Mesenchymal stem cell (in vitro differentiated cells and primary cell): Measurements from ENCODE around the gene KRTAP5-5.
"Not testable (repeated sequence)": the region's sequence is repeated elsewhere in the genome, so short reads cannot be mapped to it uniquely, and the experiment has no call there.

ENCODE experiments used
- DNase-seq: peaks from one replicate; pipeline ENCODE4 v3.0.0-alpha.2; 2013
- H2AFZ ChIP-seq: one replicate; pipeline ENCODE4 v1.6.1; 2013; ENCODE audit warnings: low read depth, mild to moderate bottlenecking, control low read depth, inconsistent platforms, low read length, moderate library complexity
- H2AK5ac ChIP-seq: 2 replicates; pipeline ENCODE4 v1.6.1; 2013; ENCODE audit warnings: low read length, moderate library complexity, mild to moderate bottlenecking, inconsistent platforms; ENCODE audit not compliant: severe bottlenecking
- H2BK120ac ChIP-seq: one replicate; pipeline ENCODE4 v1.6.1; 2013; ENCODE audit warnings: low read depth, mild to moderate bottlenecking, inconsistent platforms, low read length, moderate library complexity
- H2BK12ac ChIP-seq, 2 experiments: one replicate each; pipeline ENCODE4 v1.6.1; 2013; ENCODE audit warnings: inconsistent platforms in 2 of 2, low read length in 2 of 2, mild to moderate bottlenecking in 2 of 2, moderate library complexity in 2 of 2, control low read depth in 1 of 2
- H2BK15ac ChIP-seq: one replicate; pipeline ENCODE4 v1.6.1; 2013; ENCODE audit warnings: mild to moderate bottlenecking, low read depth, inconsistent platforms; ENCODE audit not compliant: poor library complexity, severe bottlenecking
- H2BK5ac ChIP-seq: 2 replicates; pipeline ENCODE4 v1.6.1; 2013; ENCODE audit warnings: low read depth, mild to moderate bottlenecking, low read length, control low read depth, inconsistent platforms; ENCODE audit not compliant: poor library complexity, severe bottlenecking
- H3K14ac ChIP-seq, 2 experiments: one replicate each; pipeline ENCODE4 v1.6.1; 2013; ENCODE audit warnings: inconsistent platforms in 2 of 2, low read length in 2 of 2, control low read depth in 1 of 2, mild to moderate bottlenecking in 1 of 2, moderate library complexity in 1 of 2
- H3K18ac ChIP-seq, 2 experiments: one replicate each; pipeline ENCODE4 v1.6.1; 2013; ENCODE audit warnings: inconsistent platforms in 2 of 2, low read length in 2 of 2, control low read depth in 1 of 2, low read depth in 1 of 2, mild to moderate bottlenecking in 1 of 2
- H3K23ac ChIP-seq, 2 experiments: one replicate each; pipeline ENCODE4 v1.6.1; 2013; ENCODE audit warnings: inconsistent platforms in 2 of 2, low read length in 2 of 2, mild to moderate bottlenecking in 2 of 2, moderate library complexity in 2 of 2, control low read depth in 1 of 2
- H3K27ac ChIP-seq: 2 replicates; pipeline ENCODE4 v1.5.1; 2013; ENCODE audit warnings: mild to moderate bottlenecking, moderate library complexity, low read length, control low read depth, inconsistent platforms; ENCODE audit not compliant: poor library complexity, severe bottlenecking
- H3K27me3 ChIP-seq, 2 experiments: 2 replicates each; pipeline versions ENCODE4 v1.6.1 to v1.7.0; 2013; ENCODE audit warnings: low read length in 2 of 2, mild to moderate bottlenecking in 2 of 2, moderate library complexity in 2 of 2, control low read depth in 1 of 2, inconsistent platforms in 1 of 2; ENCODE audit not compliant: control insufficient read depth in 1 of 2, insufficient read depth in 1 of 2
- H3K36me3 ChIP-seq, 2 experiments: 2 replicates each; pipeline versions ENCODE4 v1.6.1 to v1.7.0; 2013; ENCODE audit warnings: low read length in 2 of 2, control low read depth in 1 of 2, inconsistent platforms in 1 of 2, low read depth in 1 of 2, mild to moderate bottlenecking in 1 of 2; ENCODE audit not compliant: insufficient read depth in 2 of 2, control insufficient read depth in 1 of 2
- H3K4ac ChIP-seq, 2 experiments: one replicate each; pipeline ENCODE4 v1.6.1; 2013; ENCODE audit warnings: inconsistent platforms in 2 of 2, low read length in 2 of 2, mild to moderate bottlenecking in 2 of 2, moderate library complexity in 2 of 2, control low read depth in 1 of 2, low read depth in 1 of 2
- H3K4me1 ChIP-seq: 2 replicates; pipeline ENCODE4 v1.6.1; 2013; ENCODE audit warnings: low read depth, low read length, control low read depth; ENCODE audit not compliant: control insufficient read depth, insufficient read depth
- H3K4me2 ChIP-seq: 2 replicates; pipeline ENCODE4 v1.6.1; 2013; ENCODE audit warnings: low read length, mild to moderate bottlenecking, inconsistent platforms; ENCODE audit not compliant: poor library complexity, severe bottlenecking
- H3K4me3 ChIP-seq, 2 experiments: 2 replicates each; pipeline versions ENCODE4 v1.5.1 to v1.7.0; 2013; ENCODE audit warnings: low read length in 2 of 2, mild to moderate bottlenecking in 2 of 2, control low read depth in 1 of 2, low read depth in 1 of 2; ENCODE audit not compliant: insufficient read depth in 1 of 2
- H3K79me1 ChIP-seq: replicated peaks from 2 replicates; pipeline ENCODE4 v1.6.1; 2013; ENCODE audit warnings: mild to moderate bottlenecking, control low read depth, low read length, inconsistent platforms; ENCODE audit not compliant: poor library complexity, severe bottlenecking
- H3K9ac ChIP-seq: 2 replicates; pipeline ENCODE4 v1.7.0; 2013; ENCODE audit warnings: mild to moderate bottlenecking, low read length, moderate library complexity
- H3K9me3 ChIP-seq: 2 replicates; pipeline ENCODE4 v1.7.0; 2013; ENCODE audit warnings: mild to moderate bottlenecking, low read length; ENCODE audit not compliant: control insufficient read depth
- H4K8ac ChIP-seq: one replicate; pipeline ENCODE4 v1.6.1; 2013; ENCODE audit warnings: inconsistent platforms, mild to moderate bottlenecking, low read length, moderate library complexity
- H4K91ac ChIP-seq: one replicate; pipeline ENCODE4 v1.6.1; 2013; ENCODE audit warnings: mild to moderate bottlenecking, low read length, inconsistent platforms
- WGBS: methylation state at CpG from one replicate; pipeline ENCODE4 v1.1.7; 2013; ENCODE audit warnings: mixed read lengths; 5-methylcytosine and 5-hydroxymethylcytosine counted together

The KRTAP5-5 gene

DNA sequence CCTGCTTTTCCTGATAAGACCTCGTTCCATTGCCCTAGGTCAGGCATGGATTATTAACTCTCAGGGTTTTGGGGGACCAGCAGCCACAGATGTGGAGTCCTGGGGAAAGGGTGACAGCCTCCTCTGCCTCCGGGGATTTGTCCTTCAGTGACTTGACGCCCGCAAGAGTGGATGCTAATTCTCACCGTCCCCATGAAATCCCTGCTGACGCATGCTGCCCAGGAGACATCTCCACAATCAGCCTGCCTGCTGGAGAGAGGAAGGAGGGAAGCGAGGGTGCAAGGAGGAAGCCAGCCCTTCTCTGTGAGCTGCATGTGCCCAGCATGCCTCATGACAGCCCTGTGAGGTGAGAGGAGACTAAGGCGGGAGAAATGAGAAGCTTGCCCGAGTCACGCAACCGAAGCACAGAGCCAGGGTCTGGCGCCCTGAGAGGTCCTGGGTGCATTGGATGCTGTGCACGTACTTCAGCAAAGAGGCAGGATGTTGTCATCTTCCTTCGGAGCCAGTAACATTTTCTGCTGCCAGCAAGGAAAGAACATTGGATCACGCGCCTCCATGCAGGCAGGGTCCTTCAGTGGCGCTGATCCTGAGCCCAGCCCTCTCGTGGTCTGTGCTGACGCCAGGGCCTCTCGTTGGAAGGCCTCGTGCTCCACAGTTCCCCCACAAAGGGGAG lies 40.1 kb downstream of the KRTAP5-5 start:
- WGBS: 88% methylated on average over 21 of the region's 21 CpGs
- H3K79me1 ChIP-seq: no peaks in the 10 kb centered on the region
- no peak overlapping the region for H3K4me2 ChIP-seq

DNA sequence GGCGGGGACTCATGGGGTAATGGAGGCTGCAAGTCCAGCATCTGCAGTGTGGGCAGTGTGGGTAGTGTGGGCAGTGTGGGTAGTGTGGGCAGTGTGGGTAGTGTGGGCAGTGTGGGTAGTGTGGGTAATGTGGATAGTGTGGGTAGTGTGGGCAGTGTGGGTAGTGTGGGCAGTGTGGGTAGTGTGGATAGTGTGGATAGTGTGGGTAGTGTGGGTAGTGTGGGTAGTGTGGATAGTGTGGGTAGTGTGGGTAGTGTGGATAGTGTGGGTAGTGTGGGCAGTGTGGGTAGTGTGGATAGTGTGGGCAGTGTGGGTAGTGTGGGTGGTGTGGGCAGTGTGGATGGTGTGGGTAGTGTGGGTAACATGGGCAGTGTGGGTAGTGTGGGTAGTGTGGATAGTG lies 40.9 kb downstream of the KRTAP5-5 start:
- H3K27ac ChIP-seq, H3K36me3 ChIP-seq, H2BK5ac ChIP-seq, H2AFZ ChIP-seq, H3K4me1 ChIP-seq, H3K23ac ChIP-seq, H3K4me2 ChIP-seq, H2BK15ac ChIP-seq, H4K8ac ChIP-seq, H3K79me1 ChIP-seq, H2BK120ac ChIP-seq, H3K9me3 ChIP-seq, H3K9ac ChIP-seq, DNase-seq, H4K91ac ChIP-seq, H2AK5ac ChIP-seq, H3K4me3 ChIP-seq, H3K14ac ChIP-seq: not testable (repeated sequence)
- Histone ChIP-seq H3K4ac (peak overlapping the region in 1 of 2 experiments; percentile 29), H2BK12ac (peak overlapping the region; percentile 31 to 87), H3K27me3 (peaks cover 58 to 74% of the 10 kb centered on the region in 2 experiments), H3K18ac (peak overlapping the region in 1 of 2 experiments; percentile 23)
- WGBS: 98% methylated on average over 1 of the region's 1 CpG

More for the DNA sequence above, 40.1 kb downstream of the KRTAP5-5 start:
- H3K9me3 ChIP-seq: peaks cover 3% of the 10 kb centered on the region
- no peak overlapping the region for H3K27ac ChIP-seq
- no peak overlapping the region for H2BK15ac ChIP-seq
- no peak overlapping the region for H4K8ac ChIP-seq
- no peak overlapping the region for H4K91ac ChIP-seq
- no peak overlapping the region for H2BK12ac ChIP-seq
- H3K9ac ChIP-seq: no peak overlapping the region
- H3K14ac ChIP-seq: no peak overlapping the region
- H2BK5ac ChIP-seq: no peak overlapping the region
- no peak overlapping the region for H2AFZ ChIP-seq
- H3K4me3 ChIP-seq: no peak overlapping the region
- no peak for DNase-seq
- no peak overlapping the region for H3K4ac ChIP-seq
- no peak overlapping the region for H2BK120ac ChIP-seq
- H3K27me3 ChIP-seq: peaks cover 54 to 66% of the 10 kb centered on the region in 2 experiments
- peaks cover 3% of the 10 kb centered on the region for H3K4me1 ChIP-seq
- no peak overlapping the region for H3K18ac ChIP-seq
- no peak overlapping the region for H3K23ac ChIP-seq
- no peaks in the 10 kb centered on the region for H3K36me3 ChIP-seq
- H2AK5ac ChIP-seq: no peak overlapping the region

DNA sequence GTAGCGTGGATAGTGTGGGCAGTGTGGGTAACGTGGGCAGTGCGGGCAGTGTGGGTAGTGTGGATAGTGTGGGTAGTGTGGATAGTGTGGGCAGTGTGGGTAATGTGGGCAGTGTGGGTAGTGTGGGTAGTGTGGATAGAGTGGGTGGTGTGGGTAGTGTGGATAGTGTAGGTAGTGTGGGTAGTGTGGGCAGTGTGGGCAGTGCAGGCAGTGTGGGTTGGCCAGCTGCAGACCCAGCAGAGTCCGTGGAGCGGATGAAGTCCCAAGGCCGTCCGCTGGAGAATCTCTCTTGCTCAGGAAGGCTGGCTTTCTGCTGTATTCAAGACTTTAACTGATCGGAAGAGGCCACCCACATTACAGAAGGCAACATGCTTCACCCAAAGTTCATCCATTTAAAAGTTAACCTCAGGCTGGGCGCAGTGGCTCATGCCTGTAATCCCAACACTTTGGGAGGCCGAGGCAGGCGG lies 41.4 kb downstream of the KRTAP5-5 start:
- H3K4me1 ChIP-seq: peaks cover 3% of the 10 kb centered on the region
- peak overlapping the region in 1 of 2 experiments; percentile 50 for H3K14ac ChIP-seq
- peak overlapping the region; percentile 31 to 87 for H2BK12ac ChIP-seq
- peaks cover 63 to 79% of the 10 kb centered on the region in 2 experiments for H3K27me3 ChIP-seq
- no peak overlapping the region for H2BK5ac ChIP-seq
- peak overlapping the region; percentile 35 to 88 for H3K18ac ChIP-seq
- H2AFZ ChIP-seq: no peak overlapping the region
- no peak overlapping the region for H3K4me3 ChIP-seq
- no peak overlapping the region for H3K27ac ChIP-seq
- no peak overlapping the region for H2AK5ac ChIP-seq
- H2BK15ac ChIP-seq: no peak overlapping the region
- peak overlapping the region in 1 of 2 experiments; percentile 0 for H3K23ac ChIP-seq
- no peak overlapping the region for H3K4me2 ChIP-seq
- H3K36me3 ChIP-seq: no peaks in the 10 kb centered on the region
- peak overlapping the region; percentile 99 for H4K91ac ChIP-seq
- 85% methylated on average over 9 of the region's 11 CpGs for WGBS
- H4K8ac ChIP-seq: peak overlapping the region; percentile 47
- no peak for DNase-seq
- peaks cover 3% of the 10 kb centered on the region for H3K9me3 ChIP-seq
- peak overlapping the region in 1 of 2 experiments; percentile 29 for H3K4ac ChIP-seq
- H3K79me1 ChIP-seq: no peaks in the 10 kb centered on the region
- H3K9ac ChIP-seq: no peak overlapping the region
- H2BK120ac ChIP-seq: no peak overlapping the region

DNA sequence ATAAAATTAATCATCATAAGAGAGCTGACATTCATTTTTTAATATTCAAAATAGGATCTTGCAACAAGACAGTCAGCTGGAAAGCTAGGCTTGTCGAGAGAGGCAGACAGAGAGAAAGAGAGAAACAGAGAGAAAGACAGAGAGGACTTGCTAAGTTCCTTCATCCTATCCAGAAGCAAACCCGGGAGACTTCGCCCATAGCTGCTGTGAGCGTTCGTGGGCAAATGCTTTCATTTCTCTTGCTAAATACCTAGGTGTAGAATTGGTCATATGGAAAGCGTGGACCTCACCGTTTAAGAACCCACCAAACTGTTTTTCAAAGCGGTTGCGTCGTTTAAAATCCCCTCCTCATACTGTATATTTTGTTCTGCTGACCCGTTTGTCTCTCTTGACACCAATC lies 42.1 kb downstream of the KRTAP5-5 start:
- no peak overlapping the region for H2AK5ac ChIP-seq
- peaks cover 3% of the 10 kb centered on the region for H3K4me1 ChIP-seq
- no peak overlapping the region for H3K27ac ChIP-seq
- H2BK120ac ChIP-seq: no peak overlapping the region
- no peak overlapping the region for H3K4me3 ChIP-seq
- peaks cover 63 to 86% of the 10 kb centered on the region in 2 experiments for H3K27me3 ChIP-seq
- no peak overlapping the region for H3K18ac ChIP-seq
- 89% methylated on average over 11 of the region's 11 CpGs for WGBS
- peaks cover 3% of the 10 kb centered on the region for H3K9me3 ChIP-seq
- H4K8ac ChIP-seq: no peak overlapping the region
- H2BK12ac ChIP-seq: no peak overlapping the region
- H3K9ac ChIP-seq: no peak overlapping the region
- no peaks in the 10 kb centered on the region for H3K79me1 ChIP-seq
- no peak overlapping the region for H3K23ac ChIP-seq
- no peak overlapping the region for H4K91ac ChIP-seq
- H3K36me3 ChIP-seq: no peaks in the 10 kb centered on the region
- H3K4ac ChIP-seq: no peak overlapping the region
- no peak overlapping the region for H3K4me2 ChIP-seq
- no peak overlapping the region for H2AFZ ChIP-seq
- no peak for DNase-seq
- H2BK15ac ChIP-seq: no peak overlapping the region
- no peak overlapping the region for H3K14ac ChIP-seq
- H2BK5ac ChIP-seq: no peak overlapping the region
